GM19452 (cell line): ENCODE measurements around the gene CNNM2.

ENCODE experiments used
- ATAC-seq: cut with Tn5 transposase; IDR thresholded peaks from one replicate; pipeline ENCODE4 v1.9.1; 2021; ENCODE audit not compliant: unreplicated experiment

Gene CNNM2

DNA sequence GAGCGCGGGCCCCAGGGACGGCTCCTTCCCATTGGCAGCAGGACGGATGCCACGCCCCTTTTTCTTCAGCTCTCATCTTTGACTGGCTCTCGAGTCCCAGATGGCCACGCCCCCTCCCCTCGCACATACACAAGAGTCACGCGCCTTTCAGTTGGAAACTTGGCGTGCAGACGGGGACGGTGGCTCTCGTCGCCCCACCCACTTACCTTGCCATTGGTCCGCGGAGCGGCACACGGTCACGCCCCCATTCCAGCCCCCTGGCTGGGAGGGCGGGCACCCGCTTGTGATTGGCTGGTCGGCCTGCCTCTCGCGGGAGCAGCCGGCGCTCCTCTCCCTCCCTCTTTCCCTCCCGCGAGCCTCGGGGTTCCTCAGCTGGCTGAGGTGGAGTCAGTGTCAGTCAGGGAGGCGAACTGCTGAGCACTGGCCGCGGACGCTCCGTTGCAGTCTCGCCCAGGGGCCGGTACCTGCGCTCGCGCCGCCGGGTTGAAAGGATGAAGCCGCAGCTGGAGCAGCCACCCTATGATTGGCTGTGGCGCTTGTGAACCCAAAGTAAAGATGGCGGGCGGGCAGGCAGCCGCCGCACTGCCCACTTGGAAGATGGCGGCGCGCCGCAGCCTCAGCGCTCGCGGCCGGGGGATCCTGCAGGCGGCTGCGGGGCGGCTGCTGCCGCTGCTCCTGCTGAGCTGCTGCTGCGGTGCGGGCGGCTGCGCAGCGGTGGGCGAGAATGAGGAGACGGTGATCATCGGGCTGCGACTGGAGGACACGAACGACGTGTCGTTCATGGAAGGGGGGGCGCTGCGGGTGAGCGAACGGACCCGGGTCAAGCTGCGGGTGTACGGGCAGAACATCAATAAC, at the start of gene CNNM2:
TSS of gene CNNM2 (plus strand) at position 333 of the 855 bp plus-strand sequence. CDS start at position 520, 187 bp downstream.
- ATAC-seq, result peak; percentile 89

GRCh38 chr10:102868911-102869257, 49.2 kb upstream of the CNNM2 start:
- no peak for ATAC-seq

GRCh38 chr10:102869258-102870198, 48.6 kb upstream of the CNNM2 start, which contains the start of gene AS3MT:
Gene AS3MT (plus strand): TSS chr10:102869470. CDS start chr10:102869593, 123 bp downstream.
- no peak for ATAC-seq

DNA sequence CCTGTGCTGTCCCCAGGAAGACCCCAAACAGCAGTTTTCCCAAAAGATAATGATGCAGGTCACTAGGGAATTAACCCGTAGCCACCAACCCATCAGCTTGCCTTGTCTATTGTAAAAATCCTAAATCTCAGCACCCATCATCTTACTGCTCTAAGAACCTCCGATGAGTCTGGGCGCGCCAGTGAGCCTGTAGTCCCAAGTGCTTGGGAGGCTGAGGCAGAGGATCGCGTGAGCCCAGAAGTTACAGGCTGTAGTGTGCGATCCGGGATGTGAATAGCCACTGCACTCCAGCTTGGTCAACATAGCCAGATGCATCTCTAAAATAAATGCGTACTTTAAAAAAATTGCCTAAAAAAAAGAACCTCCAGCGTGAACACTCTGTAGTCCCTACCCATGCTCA, 47.9 kb upstream of the CNNM2 start:
- ATAC-seq, result no peak

- no peak for ATAC-seq
These were observed 45.9 kb upstream of the CNNM2 start for GRCh38 chr10:102872163-102872562.

DNA sequence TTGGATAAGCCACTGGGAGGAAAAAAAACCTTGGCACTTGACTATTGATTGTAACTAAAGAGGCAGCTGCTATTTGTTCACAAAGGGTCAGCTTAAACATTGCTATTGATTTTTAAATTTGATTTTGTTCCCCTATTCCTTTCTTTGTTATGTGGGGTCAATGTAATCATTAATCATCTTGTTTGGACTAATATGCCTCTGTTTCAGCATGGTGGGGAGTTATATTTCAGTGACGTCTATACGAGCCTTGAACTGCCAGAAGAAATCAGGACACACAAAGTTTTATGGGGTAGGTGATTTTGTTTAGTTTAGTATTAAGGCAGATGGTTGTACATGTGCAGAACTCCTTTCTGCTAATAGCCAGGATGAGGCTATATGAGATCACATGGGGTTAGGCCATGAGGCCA, 41.3 kb upstream of the CNNM2 start:
- no peak for ATAC-seq

- no peak for ATAC-seq
These were observed 39.5 kb upstream of the CNNM2 start for GRCh38 chr10:102878629-102879028.

- no peak for ATAC-seq
These were observed 37.8 kb upstream of the CNNM2 start for GRCh38 chr10:102880256-102880655.

DNA sequence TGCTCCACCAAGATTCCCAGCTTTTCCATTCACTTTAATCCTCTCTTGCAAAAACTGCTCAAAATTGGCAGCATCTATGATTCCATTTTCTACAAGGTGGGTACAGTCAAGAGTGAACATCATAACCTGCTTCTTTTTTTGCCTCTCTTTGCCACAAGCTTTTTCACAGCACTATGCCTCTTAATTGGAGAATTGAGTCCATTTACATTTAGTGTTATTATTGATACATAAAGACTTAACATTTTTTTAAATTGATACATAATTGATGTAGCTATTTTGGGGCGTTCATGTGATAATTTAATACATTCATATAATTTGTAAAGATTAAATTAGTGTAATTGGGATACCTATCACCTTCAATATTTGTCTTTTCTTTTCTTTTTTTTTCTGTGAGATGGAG, 30.0 kb upstream of the CNNM2 start:
- no peak for ATAC-seq

GRCh38 chr10:102894466-102895213, 23.5 kb upstream of the CNNM2 start:
- ATAC-seq, result no peak

DNA sequence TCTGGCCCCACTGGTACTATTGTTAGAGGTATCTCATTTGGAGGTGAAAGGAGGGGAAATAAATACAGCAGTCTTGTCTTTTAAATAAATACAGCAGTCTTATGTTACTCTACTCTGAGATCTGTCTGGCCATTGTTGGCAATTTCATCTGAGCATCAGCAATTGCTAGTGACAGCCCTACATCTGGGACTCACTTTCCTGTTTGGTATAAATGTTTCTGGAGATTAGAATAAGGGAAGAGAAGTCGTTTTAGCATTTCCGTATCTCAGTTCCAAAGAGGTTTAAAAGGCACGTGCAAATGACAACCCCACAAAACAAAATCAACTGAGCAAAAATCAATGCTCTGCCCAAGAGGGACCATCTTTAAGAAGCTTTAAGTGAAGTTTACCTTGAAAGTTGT, 18.1 kb upstream of the CNNM2 start:
- no peak for ATAC-seq

DNA sequence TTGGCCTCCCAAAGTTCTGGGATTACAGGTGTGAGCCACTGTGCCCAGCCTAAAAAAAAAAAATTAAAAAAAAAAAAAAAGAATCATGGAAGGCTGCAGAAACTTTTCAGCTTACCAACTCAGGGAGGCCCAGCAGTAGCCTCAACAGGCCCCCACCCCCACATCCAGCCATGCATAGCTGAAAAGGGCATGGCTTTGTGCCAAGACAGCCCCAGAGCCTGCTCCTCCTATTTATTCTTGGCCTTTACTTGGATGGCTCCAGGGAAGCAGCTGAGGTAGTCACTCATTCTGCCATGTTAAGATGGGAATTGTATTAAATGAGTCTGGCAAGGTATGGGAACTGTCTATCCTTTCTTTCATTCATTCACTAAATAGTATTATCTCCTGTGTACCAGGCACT, 13.7 kb upstream of the CNNM2 start:
- ATAC-seq, result no peak

GRCh38 chr10:102906507-102906906, 11.6 kb upstream of the CNNM2 start:
- no peak for ATAC-seq

- ATAC-seq, result no peak
These were observed 3.3 kb upstream of the CNNM2 start for GRCh38 chr10:102914781-102915180.

- ATAC-seq, result no peak
These were observed 1.9 kb upstream of the CNNM2 start for GRCh38 chr10:102916173-102916572.

GRCh38 chr10:102917314-102917961, 656 bp upstream of the CNNM2 start:
- ATAC-seq, result peak; percentile 43

DNA sequence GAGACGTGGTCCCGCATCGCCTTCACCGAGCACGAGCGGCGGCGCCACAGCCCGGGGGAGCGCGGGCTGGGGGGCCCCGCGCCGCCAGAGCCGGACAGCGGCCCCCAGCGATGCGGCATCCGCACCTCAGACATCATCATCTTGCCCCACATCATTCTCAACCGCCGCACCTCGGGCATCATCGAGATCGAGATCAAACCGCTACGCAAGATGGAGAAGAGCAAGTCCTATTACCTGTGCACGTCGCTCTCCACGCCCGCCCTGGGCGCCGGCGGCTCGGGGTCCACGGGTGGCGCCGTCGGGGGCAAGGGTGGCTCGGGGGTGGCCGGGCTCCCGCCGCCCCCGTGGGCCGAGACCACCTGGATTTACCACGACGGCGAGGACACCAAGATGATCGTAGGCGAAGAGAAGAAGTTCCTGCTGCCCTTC, 737 bp downstream of the CNNM2 start:
- no peak for ATAC-seq

- ATAC-seq, result no peak
These were observed 1.3 kb downstream of the CNNM2 start for GRCh38 chr10:102919246-102919959.

DNA sequence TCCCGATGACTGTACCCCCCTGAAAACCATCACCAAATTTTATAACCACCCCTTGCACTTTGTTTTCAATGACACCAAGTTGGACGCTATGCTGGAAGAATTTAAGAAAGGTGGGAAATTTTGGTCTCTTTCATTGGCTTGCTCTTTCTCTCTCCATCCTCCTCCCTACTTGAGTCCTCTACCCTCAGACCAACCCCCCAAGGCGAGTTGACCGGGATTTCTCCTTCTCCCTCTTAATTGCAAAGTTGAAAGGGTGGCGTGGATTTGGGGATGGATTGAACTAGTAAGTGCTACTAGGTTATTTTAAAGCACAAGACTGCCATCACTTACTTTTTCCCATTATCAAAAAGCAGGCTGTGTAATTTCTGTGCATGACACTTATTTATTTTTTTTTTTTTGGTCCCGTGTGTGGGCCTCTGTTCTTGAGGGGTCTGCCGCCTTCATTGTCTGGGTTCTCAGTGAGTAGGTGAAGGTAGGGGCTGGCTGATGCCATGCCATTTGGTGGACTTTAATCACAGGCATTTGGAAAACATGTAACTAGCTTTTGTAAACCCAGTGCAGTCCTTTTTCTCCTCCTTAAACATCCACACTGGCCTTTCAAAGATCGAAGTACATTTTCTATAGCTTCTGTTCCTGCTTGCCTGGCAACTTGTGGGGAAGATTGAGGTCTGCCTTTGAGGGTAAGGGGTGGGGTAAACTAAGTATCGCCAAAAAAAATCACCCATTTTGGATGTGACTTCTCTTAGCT, 2.1 kb downstream of the CNNM2 start:
- no peak for ATAC-seq
